Astrocyte of the spinal cord (primary cell): ENCODE measurements around the gene CATSPERD.

Source experiments
- DNase-seq: peaks from one replicate; pipeline ENCODE4 v3.0.0; 2011; ENCODE audit warnings: low read depth, low spot score
- H3K4me3 ChIP-seq: 2 replicates; pipeline ENCODE4 v1.5.1; 2011; ENCODE audit warnings: low read depth, mild to moderate bottlenecking, low read length, moderate library complexity
- in situ Hi-C: cut with HindIII; loops from 2 replicates; pipeline ENCODE4 v1.10.0; 2017; ENCODE audit warnings: low sequenced_read_pairs
- TF ChIP-seq, protein P1 (sequence below): IDR thresholded peaks from 2 replicates; pipeline ENCODE4 v1.5.1; 2012; ENCODE audit warnings: low read depth, mild to moderate bottlenecking, low read length, inconsistent platforms

CATSPERD gene

GRCh38 chr19:5803752-5804515 is 83.5 kb downstream of the CATSPERD start:
- DNase-seq = peak; percentile 78
- H3K4me3 ChIP-seq = peak overlapping the region; percentile 10
- in situ Hi-C loops = no loop called here
- TF ChIP-seq, protein P1, sequence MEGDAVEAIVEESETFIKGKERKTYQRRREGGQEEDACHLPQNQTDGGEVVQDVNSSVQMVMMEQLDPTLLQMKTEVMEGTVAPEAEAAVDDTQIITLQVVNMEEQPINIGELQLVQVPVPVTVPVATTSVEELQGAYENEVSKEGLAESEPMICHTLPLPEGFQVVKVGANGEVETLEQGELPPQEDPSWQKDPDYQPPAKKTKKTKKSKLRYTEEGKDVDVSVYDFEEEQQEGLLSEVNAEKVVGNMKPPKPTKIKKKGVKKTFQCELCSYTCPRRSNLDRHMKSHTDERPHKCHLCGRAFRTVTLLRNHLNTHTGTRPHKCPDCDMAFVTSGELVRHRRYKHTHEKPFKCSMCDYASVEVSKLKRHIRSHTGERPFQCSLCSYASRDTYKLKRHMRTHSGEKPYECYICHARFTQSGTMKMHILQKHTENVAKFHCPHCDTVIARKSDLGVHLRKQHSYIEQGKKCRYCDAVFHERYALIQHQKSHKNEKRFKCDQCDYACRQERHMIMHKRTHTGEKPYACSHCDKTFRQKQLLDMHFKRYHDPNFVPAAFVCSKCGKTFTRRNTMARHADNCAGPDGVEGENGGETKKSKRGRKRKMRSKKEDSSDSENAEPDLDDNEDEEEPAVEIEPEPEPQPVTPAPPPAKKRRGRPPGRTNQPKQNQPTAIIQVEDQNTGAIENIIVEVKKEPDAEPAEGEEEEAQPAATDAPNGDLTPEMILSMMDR = peak; percentile 95

DNA sequence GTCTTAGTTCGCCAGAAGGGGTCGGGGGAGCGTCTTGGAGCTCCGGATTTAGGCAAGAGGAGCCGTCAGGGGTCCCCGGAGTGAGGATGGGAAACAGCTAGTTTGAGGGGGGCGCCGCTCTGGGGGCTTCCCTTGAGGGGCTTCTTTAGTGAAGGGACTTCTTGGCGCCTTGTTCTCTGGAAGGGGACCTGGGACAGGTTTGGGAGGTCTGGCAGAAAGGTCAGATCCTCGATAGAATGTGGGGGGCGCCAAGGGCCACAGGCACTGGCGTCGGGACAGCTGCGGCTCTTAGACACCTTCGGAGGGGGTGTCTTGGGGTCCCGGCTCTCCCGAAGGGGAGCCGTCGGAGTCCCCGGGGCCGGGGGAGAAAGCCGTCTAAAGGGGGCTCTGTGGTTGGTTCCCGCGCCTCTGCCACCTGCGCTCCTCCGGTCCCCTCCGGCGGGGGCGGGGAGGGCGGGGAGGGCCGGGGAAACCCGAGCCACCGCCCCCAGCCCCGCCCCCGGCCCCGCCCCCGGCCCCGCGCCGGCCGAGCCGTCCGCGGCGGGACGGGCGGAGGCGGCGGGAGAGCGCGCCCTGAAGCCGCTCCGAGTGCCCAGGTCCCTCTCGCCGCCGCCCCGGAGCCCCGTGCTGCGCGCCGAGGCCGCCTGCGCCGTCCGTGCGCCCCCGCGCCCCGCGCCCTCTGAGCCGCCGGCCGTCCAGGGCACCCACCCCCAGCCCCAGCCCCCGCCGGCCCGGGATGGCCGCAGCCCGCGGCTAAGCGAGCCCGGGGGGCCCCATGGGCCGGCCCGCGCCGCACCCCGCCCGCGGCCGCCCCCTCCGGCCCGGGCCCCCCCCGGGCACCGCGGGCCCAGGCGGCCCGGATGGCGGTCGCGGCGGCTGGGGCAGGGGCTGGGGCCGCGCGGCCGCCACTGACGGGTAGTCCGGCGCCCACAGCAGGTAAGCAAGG is 84.4 kb downstream of the CATSPERD start, which contains the start of gene NRTN:
TSS of gene NRTN (plus strand) at position 552 of the 946 bp plus-strand sequence. CDS start 19,099 bp downstream, outside the sequence.
- TF ChIP-seq, protein P1 = no peak
- DNase-seq = no peak
- H3K4me3 ChIP-seq = no peak within 1 kb of the TSS

DNA sequence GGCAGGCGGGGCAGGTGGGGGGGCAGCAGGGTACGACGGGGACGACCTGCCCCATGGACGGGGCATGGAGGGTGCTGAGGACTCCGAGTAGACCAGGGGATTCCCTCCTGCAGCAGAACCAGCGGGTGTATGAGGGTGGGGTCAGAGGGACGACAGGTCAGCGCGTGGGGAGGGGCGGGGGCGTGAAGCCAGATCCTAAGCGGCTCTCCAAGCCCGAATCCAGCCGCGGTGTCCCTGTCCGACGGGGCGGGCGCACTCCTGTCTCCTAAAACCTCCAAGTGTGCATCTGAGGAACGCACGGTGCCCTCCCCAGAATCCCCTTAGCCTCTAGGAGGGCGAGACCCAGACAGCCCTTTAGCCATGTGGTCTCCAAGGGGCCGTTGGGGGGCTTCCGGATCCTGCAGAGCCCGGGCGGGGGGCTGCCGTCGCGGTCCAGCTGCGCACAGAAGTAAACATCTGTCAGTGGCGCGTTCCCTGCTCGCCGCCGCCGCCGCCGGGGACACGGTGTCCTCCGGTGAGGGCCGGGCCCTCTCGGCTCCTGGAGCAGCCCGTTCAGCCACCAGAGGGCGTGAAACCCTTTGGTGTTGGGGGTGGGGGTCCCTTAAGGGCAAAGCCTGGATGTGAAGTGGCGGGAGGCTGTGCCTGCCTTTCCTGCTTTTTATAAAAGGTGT is 85.2 kb downstream of the CATSPERD start:
- no peak overlapping the region for H3K4me3 ChIP-seq
- TF ChIP-seq, protein P1 = peak; percentile 79
- DNase-seq = peak; percentile 26
- in situ Hi-C loops = no loop called here

More for the DNA sequence above, 84.4 kb downstream of the CATSPERD start, which contains the start of gene NRTN:
- in situ Hi-C loops = no loop called here

GRCh38 chr19:5806133-5806489 is 85.7 kb downstream of the CATSPERD start:
- DNase-seq = no peak
- TF ChIP-seq, protein P1 = no peak
- no peak overlapping the region for H3K4me3 ChIP-seq
- in situ Hi-C loops = no loop called here

- in situ Hi-C loops = no loop called here
- TF ChIP-seq, protein P1 = no peak
- no peak for DNase-seq
- H3K4me3 ChIP-seq = no peak overlapping the region
Measured at GRCh38 chr19:5806905-5807304, 86.5 kb downstream of the CATSPERD start.
